Breast epithelium (tissue), 3 donors: ENCODE data around the gene UQCRHL.

Experiments used
- POLR2A ChIP-seq: fragments of 450-650 bp; IDR thresholded peaks from one replicate; pipeline ENCODE4 v1.6.1; 2016; ENCODE audit warnings: antibody characterized with exemption, mild to moderate bottlenecking, moderate library complexity
- POLR2AphosphoS5 ChIP-seq, 3 donors: sonication (generic); formaldehyde crosslinking; IDR thresholded peaks; one replicate each; pipeline ENCODE4 v1.6.1; 2017; ENCODE audit warnings: antibody characterized with exemption in 3 of 3
- TF ChIP-seq, protein P1 (sequence below), 3 donors: fragments of 450-650 bp; IDR thresholded peaks; one replicate each; pipeline ENCODE4 v1.5.1; 2016 to 2017; ENCODE audit warnings: antibody characterized with exemption in 3 of 3, mild to moderate bottlenecking in 3 of 3, moderate library complexity in 3 of 3

DNA sequence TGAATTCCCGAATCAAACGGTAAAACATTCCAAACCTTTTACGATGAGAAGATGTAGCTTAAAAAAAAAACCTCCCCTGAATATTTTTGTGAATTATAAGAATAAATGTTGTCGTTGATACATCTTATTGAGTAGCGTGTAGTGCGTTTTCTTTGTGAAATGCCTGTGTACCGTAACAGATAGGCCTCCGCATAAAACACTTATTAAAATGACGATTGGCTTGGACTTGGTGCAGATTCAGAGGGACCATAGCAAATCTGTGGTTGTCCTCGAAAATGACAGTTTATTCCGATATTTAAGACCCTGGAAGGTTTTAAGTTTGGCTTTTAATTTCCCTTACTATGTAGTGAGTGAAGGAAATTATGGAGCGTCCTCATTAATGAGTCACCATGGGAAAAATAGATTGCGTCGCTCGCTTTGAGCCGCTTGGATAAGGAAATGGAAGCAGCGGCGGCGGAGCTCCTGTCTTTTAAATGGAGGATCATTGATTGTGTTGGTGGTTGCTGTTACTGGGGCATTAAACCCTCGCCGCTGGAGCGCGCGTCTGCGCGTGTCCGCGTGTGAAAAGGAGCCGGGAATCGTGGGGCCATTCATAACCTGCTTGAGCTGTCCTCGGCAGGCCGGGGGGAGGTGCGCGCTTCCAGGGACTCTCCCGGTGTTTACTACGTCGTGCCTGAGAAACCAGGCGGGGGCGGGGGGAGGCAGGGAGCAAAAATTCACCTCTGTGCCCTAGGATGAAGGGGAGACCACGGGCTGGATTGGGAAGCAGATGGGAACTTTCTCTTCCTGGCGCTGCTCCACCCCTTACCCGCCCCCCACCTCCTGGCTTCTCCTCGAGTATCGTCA is 41.7 kb upstream of the UQCRHL start:
- TF ChIP-seq POLR2AphosphoS5 (IDR thresholded peaks at IDR 0.05) (peak; percentile 42 to 85 (median 65)), POLR2A (peak; percentile 72)
- TF ChIP-seq, protein P1, sequence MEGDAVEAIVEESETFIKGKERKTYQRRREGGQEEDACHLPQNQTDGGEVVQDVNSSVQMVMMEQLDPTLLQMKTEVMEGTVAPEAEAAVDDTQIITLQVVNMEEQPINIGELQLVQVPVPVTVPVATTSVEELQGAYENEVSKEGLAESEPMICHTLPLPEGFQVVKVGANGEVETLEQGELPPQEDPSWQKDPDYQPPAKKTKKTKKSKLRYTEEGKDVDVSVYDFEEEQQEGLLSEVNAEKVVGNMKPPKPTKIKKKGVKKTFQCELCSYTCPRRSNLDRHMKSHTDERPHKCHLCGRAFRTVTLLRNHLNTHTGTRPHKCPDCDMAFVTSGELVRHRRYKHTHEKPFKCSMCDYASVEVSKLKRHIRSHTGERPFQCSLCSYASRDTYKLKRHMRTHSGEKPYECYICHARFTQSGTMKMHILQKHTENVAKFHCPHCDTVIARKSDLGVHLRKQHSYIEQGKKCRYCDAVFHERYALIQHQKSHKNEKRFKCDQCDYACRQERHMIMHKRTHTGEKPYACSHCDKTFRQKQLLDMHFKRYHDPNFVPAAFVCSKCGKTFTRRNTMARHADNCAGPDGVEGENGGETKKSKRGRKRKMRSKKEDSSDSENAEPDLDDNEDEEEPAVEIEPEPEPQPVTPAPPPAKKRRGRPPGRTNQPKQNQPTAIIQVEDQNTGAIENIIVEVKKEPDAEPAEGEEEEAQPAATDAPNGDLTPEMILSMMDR (IDR thresholded peaks at IDR 0.05): peak in 1 of 3 donors; percentile 42
